NOMO-1 treated with DMSO at 0.1 percent for 48 hours (cell line): Measurements from ENCODE around the gene TOPAZ1.
"Not testable (repeated sequence)": the region's sequence is repeated elsewhere in the genome, so short reads cannot be mapped to it uniquely, and the experiment has no call there.

Experiments
- DNase-seq: peaks from one replicate; lab custom pipeline; 2025; ENCODE audit not compliant: unreplicated experiment; lab: John Stamatoyannopoulos, UW

The TOPAZ1 gene

GRCh38 chr3:44329946-44330345 is 88.3 kb downstream of the TOPAZ1 start:
- peak; percentile 27 for DNase-seq

- no peak for DNase-seq
Measured at GRCh38 chr3:44330444-44330843, 88.8 kb downstream of the TOPAZ1 start.

- no peak for DNase-seq
Measured at GRCh38 chr3:44334326-44334725, 92.6 kb downstream of the TOPAZ1 start.

DNA sequence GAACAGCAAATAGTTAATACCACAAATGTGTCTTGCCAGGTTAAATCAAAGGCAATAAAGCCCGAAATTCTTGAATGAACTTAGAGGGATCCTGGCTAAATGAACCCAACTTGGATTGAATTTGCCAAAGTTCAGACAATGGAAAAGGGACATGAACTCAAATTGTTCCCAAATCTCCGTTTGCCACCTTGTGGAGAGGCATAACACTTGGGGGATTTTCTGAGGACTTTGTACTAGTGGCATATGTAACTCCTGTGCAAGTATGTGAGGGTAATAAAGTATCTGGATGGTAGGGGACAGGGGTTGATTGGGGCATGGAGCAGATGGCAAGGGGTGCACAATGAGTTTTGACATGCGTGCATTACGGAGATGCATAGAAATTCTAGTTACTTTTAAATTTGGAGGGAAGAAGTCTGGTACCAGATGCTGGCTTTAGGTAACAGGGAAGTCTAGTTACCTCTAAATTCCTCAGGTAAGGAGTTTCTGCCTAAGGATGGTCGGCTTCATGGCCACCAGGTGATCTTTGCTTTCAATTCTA is 95.6 kb downstream of the TOPAZ1 start:
- DNase-seq, result no peak

DNA sequence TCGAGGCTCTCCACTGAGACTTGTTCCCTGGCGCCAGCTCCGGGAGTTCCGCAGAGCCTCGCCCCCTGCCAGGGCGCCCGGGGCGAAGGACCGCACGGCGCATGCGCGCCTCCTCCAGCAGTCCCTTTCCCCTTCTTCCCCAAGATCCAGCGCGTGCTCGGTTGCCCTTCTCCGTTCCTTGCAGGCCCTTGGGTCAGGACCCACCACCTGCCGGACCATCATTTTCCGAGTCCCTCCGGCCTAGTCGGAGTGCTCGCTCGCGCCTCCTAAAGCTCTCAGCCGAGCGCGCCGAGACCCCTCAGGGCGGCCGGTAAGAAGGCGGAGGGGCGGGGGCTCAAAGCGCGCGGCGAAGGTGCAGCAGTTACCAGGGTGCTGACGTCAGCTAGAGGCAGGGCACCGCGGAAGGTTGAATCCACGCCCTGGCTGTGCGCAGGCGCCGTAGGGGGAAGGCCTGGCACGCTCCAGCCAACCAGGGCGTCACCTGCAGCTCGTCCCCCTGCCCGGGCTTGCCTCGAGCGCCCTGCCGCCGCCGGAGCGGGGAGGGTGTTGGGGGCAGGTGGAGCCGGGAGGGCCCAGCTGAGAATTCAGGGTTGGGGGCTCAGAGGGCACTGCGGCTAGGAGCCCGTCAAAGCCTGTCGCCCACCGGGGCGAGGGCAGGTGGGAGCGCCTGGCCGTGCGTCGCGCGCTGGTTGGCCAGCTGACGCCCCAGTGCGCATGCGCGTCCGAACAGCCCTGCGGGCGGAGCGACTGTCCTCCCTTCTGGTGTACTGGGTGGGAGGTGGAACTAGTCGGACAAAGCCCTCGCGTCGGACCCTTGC is 96.5 kb downstream of the TOPAZ1 start, which contains the start of gene TCAIM:
Gene TCAIM (plus strand): TSS at position 757 of the 818 bp plus-strand sequence. CDS start 16,017 bp downstream, outside the sequence.
- DNase-seq, result peak; percentile 97

DNA sequence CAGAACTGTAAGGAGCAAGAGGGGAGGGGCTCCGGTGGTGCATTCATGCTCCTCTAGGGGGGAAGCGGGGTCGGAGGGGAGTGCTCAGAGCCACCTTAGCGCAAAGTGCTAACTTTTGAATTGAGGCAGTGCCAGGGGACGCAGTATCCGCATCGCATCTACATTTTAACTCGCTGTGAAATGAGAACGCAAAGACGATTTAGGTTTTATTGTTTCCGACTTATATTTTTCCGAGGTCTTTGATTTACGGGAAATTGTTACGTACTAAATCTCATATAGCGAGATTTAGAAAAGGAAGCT is 97.1 kb downstream of the TOPAZ1 start:
- peak; percentile 54 for DNase-seq

GRCh38 chr3:44339181-44340057 is 97.7 kb downstream of the TOPAZ1 start:
- no peak for DNase-seq

GRCh38 chr3:44340058-44340395 is 98.3 kb downstream of the TOPAZ1 start:
- peak; percentile 61 for DNase-seq

DNA sequence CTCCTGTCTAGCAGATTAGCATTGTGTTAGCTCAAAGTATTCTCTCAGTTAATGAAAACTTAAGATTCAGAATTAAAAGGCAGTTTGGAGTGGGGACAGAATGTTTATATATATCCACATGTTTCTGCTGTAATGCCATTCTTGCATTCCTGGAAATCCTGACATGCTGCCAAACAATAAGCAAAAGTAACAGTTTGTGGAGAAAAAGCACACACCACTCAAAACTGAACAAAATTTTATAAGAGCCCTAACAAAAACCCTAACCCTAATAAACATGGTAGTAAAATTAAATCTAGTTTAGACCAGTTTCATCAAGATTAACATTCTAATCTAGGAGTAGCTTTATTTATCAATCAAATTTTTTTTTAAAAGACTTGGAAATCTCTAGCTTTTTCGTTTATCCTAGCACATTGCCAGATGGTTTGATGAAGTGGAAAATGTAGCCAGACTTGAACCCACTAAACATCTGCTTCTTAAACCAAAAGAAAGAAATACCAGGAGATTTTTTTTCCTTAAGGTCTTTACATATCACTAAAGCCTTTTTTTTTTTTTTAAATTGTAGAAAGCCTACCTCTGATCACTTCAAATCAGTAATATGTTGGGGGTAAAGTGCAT is 100.6 kb downstream of the TOPAZ1 start:
- no peak for DNase-seq

DNA sequence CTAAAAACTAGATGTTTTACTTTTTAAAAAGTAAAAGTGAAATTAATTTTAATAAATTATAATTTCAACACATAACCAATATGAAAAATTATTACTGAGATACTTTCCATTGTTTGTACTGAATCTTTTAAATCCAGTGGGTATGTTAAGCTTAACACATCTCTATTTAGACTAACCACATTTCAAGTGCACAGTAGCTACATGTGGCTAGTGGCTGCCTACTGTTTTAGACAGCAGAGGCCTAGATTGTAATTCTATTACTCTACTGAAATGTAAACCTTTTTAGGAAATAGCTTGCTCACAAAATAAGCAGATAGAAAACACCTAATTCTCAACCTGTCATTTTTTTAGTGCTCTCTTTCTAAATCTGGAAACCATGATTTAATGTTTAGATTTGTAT is 101.7 kb downstream of the TOPAZ1 start:
- no peak for DNase-seq

GRCh38 chr3:44346590-44346989 is 104.9 kb downstream of the TOPAZ1 start:
- DNase-seq, result not testable (repeated sequence)

GRCh38 chr3:44348993-44349392 is 107.3 kb downstream of the TOPAZ1 start:
- no peak for DNase-seq

- no peak for DNase-seq
Measured at GRCh38 chr3:44353355-44353924, 111.8 kb downstream of the TOPAZ1 start.

DNA sequence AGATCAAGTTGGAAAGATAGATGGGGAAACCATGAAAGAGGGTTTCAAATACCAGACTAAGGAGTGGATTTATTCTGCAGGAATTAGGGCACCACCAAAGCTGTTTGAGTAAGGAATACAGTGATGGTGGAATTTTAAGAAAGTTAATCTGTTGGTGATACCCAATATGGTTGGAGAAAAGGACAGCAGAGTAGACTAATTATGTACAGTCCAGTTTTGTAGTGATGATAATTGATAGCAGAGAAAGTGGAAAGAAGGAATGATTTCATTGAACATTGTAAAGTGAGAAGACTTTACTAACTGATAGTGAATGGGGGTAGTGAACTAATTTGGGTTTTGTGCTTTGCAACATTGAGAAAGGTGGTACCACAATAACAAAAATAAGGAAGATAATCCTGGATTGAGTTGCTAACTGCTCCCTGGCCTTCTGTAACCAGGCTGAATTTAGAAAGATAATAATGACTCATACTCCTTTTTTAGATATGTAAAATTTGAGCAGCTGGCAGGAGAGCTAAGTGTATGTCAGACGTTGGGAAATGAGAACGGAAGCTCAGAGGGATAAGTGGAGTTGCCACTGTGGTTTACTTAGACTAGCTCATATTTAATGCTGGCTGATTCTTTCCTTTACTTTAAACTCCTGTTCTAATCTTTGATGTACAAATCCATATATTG is 113.8 kb downstream of the TOPAZ1 start:
- peak; percentile 93 for DNase-seq

- DNase-seq, result no peak
Measured at GRCh38 chr3:44359146-44359751, 117.6 kb downstream of the TOPAZ1 start.

DNA sequence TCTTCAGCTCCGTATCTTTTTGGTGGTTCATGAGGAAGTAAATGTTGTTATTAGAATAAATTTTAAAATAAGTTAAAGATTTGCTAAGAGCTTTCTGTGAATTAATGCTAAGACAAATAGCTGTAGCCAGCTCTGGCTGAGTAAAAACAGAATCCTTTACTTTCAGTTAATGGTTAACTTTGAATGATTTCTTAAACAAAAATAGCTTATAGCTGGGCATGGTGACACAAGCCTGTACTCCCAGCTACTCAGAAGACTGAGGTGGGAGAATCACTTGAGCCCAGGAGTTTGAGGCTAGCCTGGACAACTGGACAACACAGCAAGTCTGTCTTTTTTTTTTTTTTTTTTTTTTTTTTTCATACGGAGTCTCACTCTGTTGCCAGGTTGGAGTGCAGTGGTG is 121.9 kb downstream of the TOPAZ1 start:
- no peak for DNase-seq

DNA sequence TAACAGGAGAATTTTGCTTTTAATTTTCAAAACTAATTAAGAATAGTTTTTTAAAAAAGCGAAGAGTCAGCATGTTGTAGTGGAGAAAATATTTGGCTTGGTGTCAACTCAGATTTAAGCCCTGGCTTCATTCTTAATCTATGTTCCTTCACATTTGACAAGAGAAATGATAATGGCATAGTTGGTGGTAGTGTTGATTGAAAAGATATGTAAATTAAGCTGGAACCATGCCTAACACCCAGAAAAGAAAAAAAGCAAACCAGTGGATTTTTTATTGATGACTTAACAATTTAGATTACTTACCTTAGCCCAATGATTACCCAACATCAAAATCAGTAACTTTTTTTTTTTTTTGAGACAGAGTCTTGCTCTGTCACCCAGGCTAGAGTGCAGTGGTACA is 124.3 kb downstream of the TOPAZ1 start:
- no peak for DNase-seq

DNA sequence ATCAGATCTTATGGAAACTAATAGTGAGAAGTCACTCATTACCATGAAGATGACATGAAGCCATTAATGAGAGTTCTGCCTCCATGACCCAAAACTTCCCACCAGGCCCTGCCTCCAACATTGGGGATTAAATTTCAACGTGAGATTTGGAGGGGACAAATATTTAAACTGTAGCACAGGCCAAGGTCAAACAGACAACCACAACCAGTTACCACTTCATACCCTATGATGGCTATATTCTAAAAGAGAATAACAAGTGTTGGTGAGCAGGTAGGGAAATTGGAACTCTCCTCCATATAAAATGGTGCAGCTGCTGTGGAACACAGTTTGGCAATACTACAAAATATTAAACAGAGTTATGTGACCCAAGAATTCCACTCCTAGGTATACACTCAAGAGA is 133.8 kb downstream of the TOPAZ1 start:
- no peak for DNase-seq
